ENCODE measurements around the gene TNS3.

GRCh38 chr7:47485640-47486435, 96.1 kb downstream of the TNS3 start:
- TF ChIP-seq, protein P1, sequence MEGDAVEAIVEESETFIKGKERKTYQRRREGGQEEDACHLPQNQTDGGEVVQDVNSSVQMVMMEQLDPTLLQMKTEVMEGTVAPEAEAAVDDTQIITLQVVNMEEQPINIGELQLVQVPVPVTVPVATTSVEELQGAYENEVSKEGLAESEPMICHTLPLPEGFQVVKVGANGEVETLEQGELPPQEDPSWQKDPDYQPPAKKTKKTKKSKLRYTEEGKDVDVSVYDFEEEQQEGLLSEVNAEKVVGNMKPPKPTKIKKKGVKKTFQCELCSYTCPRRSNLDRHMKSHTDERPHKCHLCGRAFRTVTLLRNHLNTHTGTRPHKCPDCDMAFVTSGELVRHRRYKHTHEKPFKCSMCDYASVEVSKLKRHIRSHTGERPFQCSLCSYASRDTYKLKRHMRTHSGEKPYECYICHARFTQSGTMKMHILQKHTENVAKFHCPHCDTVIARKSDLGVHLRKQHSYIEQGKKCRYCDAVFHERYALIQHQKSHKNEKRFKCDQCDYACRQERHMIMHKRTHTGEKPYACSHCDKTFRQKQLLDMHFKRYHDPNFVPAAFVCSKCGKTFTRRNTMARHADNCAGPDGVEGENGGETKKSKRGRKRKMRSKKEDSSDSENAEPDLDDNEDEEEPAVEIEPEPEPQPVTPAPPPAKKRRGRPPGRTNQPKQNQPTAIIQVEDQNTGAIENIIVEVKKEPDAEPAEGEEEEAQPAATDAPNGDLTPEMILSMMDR (IDR thresholded peaks at IDR 0.05; ENCODE audit: low read depth, low read length, poor library complexity, severe bottlenecking) = no peak
- no peak for TF ChIP-seq EZH2phosphoT487 (IDR thresholded peaks at IDR 0.05; ENCODE audit: borderline replicate concordance, low read length)

Measured in DOHH2 (cell line).